Muscle of leg (tissue), 11 donors: ENCODE measurements around the gene COL5A1. TPM values are rescaled to one million over a fixed set of nuclear protein-coding genes. Genes with fewer than 3 reads are reported as not detected.
A peak's percentile ranks its signal among the peaks of the same experiment; 100 is the strongest.

ENCODE experiments used
- DNase-seq: peaks from one replicate; pipeline ENCODE4 v3.0.0; 2013
- H3K27ac ChIP-seq: one replicate; pipeline ENCODE4 v1.5.1; 2013; ENCODE audit warnings: mild to moderate bottlenecking, low read length, control low read depth
- H3K27me3 ChIP-seq: one replicate; pipeline ENCODE4 v1.6.1; 2013; ENCODE audit warnings: low read length; ENCODE audit not compliant: control insufficient read depth, insufficient read depth
- H3K36me3 ChIP-seq: one replicate; pipeline ENCODE4 v1.6.1; 2013; ENCODE audit warnings: low read length; ENCODE audit not compliant: control insufficient read depth, insufficient read depth
- H3K4me1 ChIP-seq: one replicate; pipeline ENCODE4 v1.6.1; 2013; ENCODE audit warnings: low read length; ENCODE audit not compliant: control insufficient read depth, insufficient read depth
- H3K4me3 ChIP-seq: one replicate; pipeline ENCODE4 v1.5.1; 2013; ENCODE audit warnings: low read length, control low read depth
- H3K9me3 ChIP-seq: replicated peaks from 2 replicates; pipeline ENCODE4 v1.6.1; 2013; ENCODE audit warnings: low read depth, low read length; ENCODE audit not compliant: control insufficient read depth
- WGBS: methylation state at CpG from one replicate; pipeline ENCODE4 v1.1.5; 2013; ENCODE audit warnings: missing lambda C conversion rate; ENCODE audit not compliant: insufficient coverage; 5-methylcytosine and 5-hydroxymethylcytosine counted together
- polyA plus RNA-seq, 8 donors: library from polyadenylated mRNA; unstranded; fragments of 120-200 nt; gene quantifications; one replicate each; pipeline versions ENCODE4 v1.2.1 to v1.2.3, GENCODE V29; 2013; ENCODE audit warnings: inconsistent platforms in 1 of 8, low replicate concordance in 1 of 8; ENCODE audit not compliant: insufficient read length in 8 of 8, insufficient read depth in 1 of 8
- total RNA-seq: library from RNA; stranded (reverse); fragments of 120-200 nt; gene quantifications from one replicate; pipeline ENCODE4 v1.2.4, GENCODE V29; 2013

Gene COL5A1
- total and polyA plus RNA-seq, 9 donors = 293 to 921 (median 564) TPM

DNA sequence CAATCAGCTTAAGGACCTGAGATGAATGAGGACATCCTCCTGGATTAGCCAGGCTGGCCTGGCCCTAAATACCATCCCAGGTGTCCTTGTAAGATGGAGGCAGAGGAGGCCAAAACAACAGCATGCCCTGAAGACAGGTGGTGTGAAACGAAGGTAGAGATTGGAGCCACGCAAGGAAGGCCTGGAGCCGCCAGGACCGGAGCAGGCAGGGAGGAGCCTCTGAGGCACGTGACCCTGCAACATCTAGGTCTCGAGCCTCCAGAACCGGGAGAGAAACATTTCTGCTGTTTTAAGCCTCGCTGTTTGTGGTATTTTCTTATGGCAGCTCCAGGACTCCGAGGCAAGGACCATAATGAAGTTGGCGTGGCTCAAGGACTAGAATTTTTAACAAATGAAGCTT is 9.7 kb upstream of the COL5A1 start:
- H3K36me3 ChIP-seq = no peaks in the 10 kb centered on the region
- no peaks in the 10 kb centered on the region for H3K27me3 ChIP-seq
- no peaks in the 10 kb centered on the region for H3K9me3 ChIP-seq
- H3K27ac ChIP-seq = no peak overlapping the region
- WGBS = 68% methylated on average over 10 of the region's 10 CpGs
- DNase-seq = no peak
- no peak overlapping the region for H3K4me3 ChIP-seq
- peaks cover 19% of the 10 kb centered on the region for H3K4me1 ChIP-seq

DNA sequence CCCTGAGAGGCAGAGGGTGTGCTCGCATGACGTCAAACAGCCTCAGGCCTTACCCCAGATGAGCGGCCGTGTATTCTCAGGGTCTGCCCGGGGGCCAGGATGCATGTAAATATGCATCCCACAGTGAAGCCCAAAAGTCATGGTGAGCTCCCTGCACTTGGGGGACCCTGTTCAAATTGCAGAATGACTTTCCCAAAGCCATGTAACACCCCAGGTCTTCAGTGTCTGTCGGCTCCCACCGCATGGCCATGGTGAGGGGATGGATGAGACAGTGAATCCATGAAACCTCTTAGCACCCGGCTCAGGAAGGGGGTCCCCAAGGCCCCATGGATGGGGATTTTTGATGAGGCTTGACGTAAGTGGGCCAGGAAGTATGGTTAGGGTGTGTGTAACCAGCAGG is 9.3 kb upstream of the COL5A1 start:
- no peak overlapping the region for H3K4me3 ChIP-seq
- 88% methylated on average over 8 of the region's 9 CpGs for WGBS
- H3K27ac ChIP-seq = no peak overlapping the region
- peaks cover 15% of the 10 kb centered on the region for H3K4me1 ChIP-seq
- H3K27me3 ChIP-seq = no peaks in the 10 kb centered on the region
- no peaks in the 10 kb centered on the region for H3K36me3 ChIP-seq
- H3K9me3 ChIP-seq = no peaks in the 10 kb centered on the region
- DNase-seq = no peak

- H3K9me3 ChIP-seq = no peaks in the 10 kb centered on the region
- WGBS = 78% methylated on average over 14 of the region's 16 CpGs
- peaks cover 20% of the 10 kb centered on the region for H3K4me1 ChIP-seq
- no peak for DNase-seq
- no peaks in the 10 kb centered on the region for H3K27me3 ChIP-seq
- no peak overlapping the region for H3K27ac ChIP-seq
- H3K36me3 ChIP-seq = no peaks in the 10 kb centered on the region
- no peak overlapping the region for H3K4me3 ChIP-seq
Observed at GRCh38 chr9:134633362-134634142, 8.1 kb upstream of the COL5A1 start.

DNA sequence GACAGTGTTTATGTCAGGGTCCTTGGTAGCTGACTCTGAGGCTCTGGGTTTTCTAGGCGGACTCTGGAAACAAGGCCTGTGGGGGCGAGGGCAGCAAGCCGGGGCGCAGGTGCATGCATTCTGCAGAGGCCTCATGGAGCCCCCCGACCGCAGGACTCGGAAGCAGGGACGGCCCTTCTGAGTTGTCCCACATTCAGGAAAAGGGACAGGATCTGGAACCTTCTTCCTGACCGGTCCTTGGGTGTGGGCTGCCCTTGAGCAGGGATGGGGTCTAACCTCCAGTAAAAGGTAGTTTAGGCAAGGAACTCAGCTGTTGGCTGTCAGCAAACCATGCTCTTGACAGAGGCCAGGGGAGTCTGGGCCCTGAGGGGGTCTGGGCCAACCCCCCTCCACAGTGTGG is 7.4 kb upstream of the COL5A1 start:
- Histone ChIP-seq H3K4me1 (peaks cover 25% of the 10 kb centered on the region), H3K36me3 (no peaks in the 10 kb centered on the region), H3K4me3 (no peak overlapping the region), H3K27me3 (no peaks in the 10 kb centered on the region), H3K9me3 (no peaks in the 10 kb centered on the region), H3K27ac (no peak overlapping the region)
- DNase-seq = no peak
- WGBS = 91% methylated on average over 8 of the region's 9 CpGs

DNA sequence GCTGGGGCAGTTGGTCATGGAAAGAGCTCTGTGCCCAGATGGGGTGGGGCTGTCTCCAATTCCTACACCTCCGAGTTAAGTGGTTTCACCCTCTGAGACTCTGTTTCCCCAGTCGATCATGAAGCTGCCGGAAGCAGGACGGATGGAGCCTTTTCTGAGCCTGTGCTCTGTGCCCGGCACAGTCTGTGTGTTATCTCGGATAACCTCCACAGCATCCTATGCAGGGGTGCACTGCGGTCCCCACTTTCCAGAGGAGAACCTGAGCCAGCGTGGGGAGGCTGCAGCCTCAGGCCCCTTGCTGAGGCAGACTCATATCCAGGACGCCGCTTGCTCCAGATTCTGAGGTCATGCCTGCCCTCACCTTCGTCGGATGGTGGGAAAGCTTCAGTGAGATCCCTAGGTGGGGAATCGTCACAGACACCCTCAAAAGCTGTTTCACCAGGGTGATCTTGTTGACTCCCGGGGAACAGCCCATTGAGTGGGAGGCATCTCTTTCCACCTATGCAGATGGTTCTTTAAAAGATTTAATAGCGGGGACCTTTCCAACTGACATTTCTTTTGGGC is 6.9 kb upstream of the COL5A1 start:
- 90% methylated on average over 12 of the region's 15 CpGs for WGBS
- H3K27me3 ChIP-seq = no peaks in the 10 kb centered on the region
- H3K4me1 ChIP-seq = peaks cover 28% of the 10 kb centered on the region
- no peak overlapping the region for H3K27ac ChIP-seq
- DNase-seq = no peak
- no peaks in the 10 kb centered on the region for H3K36me3 ChIP-seq
- H3K4me3 ChIP-seq = no peak overlapping the region
- H3K9me3 ChIP-seq = no peaks in the 10 kb centered on the region

- Histone ChIP-seq H3K27ac (no peak overlapping the region), H3K36me3 (no peaks in the 10 kb centered on the region), H3K4me1 (peaks cover 36% of the 10 kb centered on the region), H3K4me3 (no peak overlapping the region), H3K9me3 (no peaks in the 10 kb centered on the region), H3K27me3 (no peaks in the 10 kb centered on the region)
- 66% methylated on average over 13 of the region's 17 CpGs for WGBS
- peak; percentile 81 for DNase-seq
Observed at GRCh38 chr9:134635351-134636148, 6.1 kb upstream of the COL5A1 start.

- H3K9me3 ChIP-seq = no peaks in the 10 kb centered on the region
- H3K27me3 ChIP-seq = no peaks in the 10 kb centered on the region
- no peaks in the 10 kb centered on the region for H3K36me3 ChIP-seq
- WGBS = 91% methylated on average over 2 of the region's 2 CpGs
- DNase-seq = no peak
- H3K27ac ChIP-seq = no peak overlapping the region
- no peak overlapping the region for H3K4me3 ChIP-seq
- H3K4me1 ChIP-seq = peaks cover 42% of the 10 kb centered on the region
Observed at GRCh38 chr9:134636149-134636507, 5.5 kb upstream of the COL5A1 start.

- 62% methylated on average over 11 of the region's 12 CpGs for WGBS
- no peak for DNase-seq
- no peaks in the 10 kb centered on the region for H3K9me3 ChIP-seq
- peaks cover 43% of the 10 kb centered on the region for H3K4me1 ChIP-seq
- H3K27me3 ChIP-seq = no peaks in the 10 kb centered on the region
- H3K36me3 ChIP-seq = no peaks in the 10 kb centered on the region
- H3K4me3 ChIP-seq = no peak overlapping the region
- H3K27ac ChIP-seq = no peak overlapping the region
Observed at GRCh38 chr9:134637241-134637640, 4.4 kb upstream of the COL5A1 start.

- H3K9me3 ChIP-seq = no peaks in the 10 kb centered on the region
- peak; percentile 83 for DNase-seq
- H3K27me3 ChIP-seq = peaks cover 4% of the 10 kb centered on the region
- peaks cover 49% of the 10 kb centered on the region for H3K4me1 ChIP-seq
- 70% methylated on average over 15 of the region's 23 CpGs for WGBS
- no peak overlapping the region for H3K27ac ChIP-seq
- no peak overlapping the region for H3K4me3 ChIP-seq
- H3K36me3 ChIP-seq = no peaks in the 10 kb centered on the region
Observed at GRCh38 chr9:134637696-134638501, 3.7 kb upstream of the COL5A1 start.
